Body of pancreas (tissue), 4 donors: Measurements from ENCODE around the gene LIN7B. TPM values are rescaled to one million over a fixed set of nuclear protein-coding genes. Genes with fewer than 3 reads are reported as not detected.
A peak's percentile ranks its signal among the peaks of the same experiment; 100 is the strongest.

Source experiments
- ATAC-seq: fragments of 150-250 bp; one replicate; pipeline ENCODE4 v1.9.1; 2016
- DNase-seq, 4 donors: peaks; one replicate each; pipeline ENCODE4 v3.0.0-alpha.2; 2019
- H3K27ac ChIP-seq, 4 donors: fragments of 200-600 bp; sonication (generic); 1 replicate in 3 of 4; 2 replicates in 1 of 4; pipeline versions ENCODE4 v1.5.1 to v1.6.1; 2016 to 2019; ENCODE audit warnings: mild to moderate bottlenecking in 1 of 4, mixed read lengths in 1 of 4, moderate library complexity in 1 of 4
- H3K27me3 ChIP-seq, 2 donors: fragments of 200-600 bp; sonication (generic); one replicate each; pipeline ENCODE4 v1.6.0; 2016; ENCODE audit warnings: mild to moderate bottlenecking in 1 of 2
- H3K36me3 ChIP-seq, 2 donors: fragments of 200-600 bp; sonication (generic); replicated peaks in 1 of 2; 2 replicates each; pipeline ENCODE4 v1.5.1; 2016; ENCODE audit warnings: low read depth in 2 of 2; ENCODE audit not compliant: insufficient read depth in 1 of 2
- H3K4me1 ChIP-seq: fragments of 200-600 bp; sonication (generic); one replicate; pipeline ENCODE4 v1.6.0; 2016
- H3K4me3 ChIP-seq, 2 donors: fragments of 200-600 bp; sonication (generic); 1 replicate in 1 of 2; 2 replicates in 1 of 2; pipeline ENCODE4 v1.5.1; 2016 to 2019
- H3K9me3 ChIP-seq, 3 donors: fragments of 200-600 bp; sonication (generic); 1 replicate in 2 of 3; 2 replicates in 1 of 3; pipeline ENCODE4 v1.5.1; 2016
- POLR2A ChIP-seq, 3 donors: fragments of 450-650 bp; IDR thresholded peaks; one replicate each; pipeline ENCODE4 v1.6.1; 2016; ENCODE audit warnings: antibody characterized with exemption in 3 of 3, mild to moderate bottlenecking in 2 of 3
- WGBS, 2 donors: methylation state at CpG; one replicate each; pipeline ENCODE4 v1.1.5; 2017; 5-methylcytosine and 5-hydroxymethylcytosine counted together
- intact Hi-C: fragments of 100-400 bp; cut with DNase I; formaldehyde crosslinking; loops from one replicate; pipeline ENCODE4 v1.15.1; 2023
- total RNA-seq, 2 donors: library from RNA; depleted of rRNA; stranded (reverse); fragments of >200 nt; gene quantifications; one replicate each; pipeline ENCODE4 v1.1.0, GENCODE V29; 2016
- TF ChIP-seq, protein P1 (sequence below), 7 experiments: fragments of 450-650 bp in 4 of 7; fragments of 200-600 bp in 3 of 7; sonication (generic) in 3 of 7; IDR thresholded peaks; one replicate each; pipeline ENCODE4 v1.5.1; 2016 to 2019; ENCODE audit warnings: antibody characterized with exemption in 7 of 7

The LIN7B gene
- total RNA-seq, 2 donors from 2014 or later, result 8.3 to 24.1 TPM

GRCh38 chr19:49129238-49129583 is 15.0 kb downstream of the LIN7B start:
- DNase-seq (no peak), ATAC-seq (no peak)
- no peak overlapping the region for H3K4me3 ChIP-seq
- TF ChIP-seq, protein P1, sequence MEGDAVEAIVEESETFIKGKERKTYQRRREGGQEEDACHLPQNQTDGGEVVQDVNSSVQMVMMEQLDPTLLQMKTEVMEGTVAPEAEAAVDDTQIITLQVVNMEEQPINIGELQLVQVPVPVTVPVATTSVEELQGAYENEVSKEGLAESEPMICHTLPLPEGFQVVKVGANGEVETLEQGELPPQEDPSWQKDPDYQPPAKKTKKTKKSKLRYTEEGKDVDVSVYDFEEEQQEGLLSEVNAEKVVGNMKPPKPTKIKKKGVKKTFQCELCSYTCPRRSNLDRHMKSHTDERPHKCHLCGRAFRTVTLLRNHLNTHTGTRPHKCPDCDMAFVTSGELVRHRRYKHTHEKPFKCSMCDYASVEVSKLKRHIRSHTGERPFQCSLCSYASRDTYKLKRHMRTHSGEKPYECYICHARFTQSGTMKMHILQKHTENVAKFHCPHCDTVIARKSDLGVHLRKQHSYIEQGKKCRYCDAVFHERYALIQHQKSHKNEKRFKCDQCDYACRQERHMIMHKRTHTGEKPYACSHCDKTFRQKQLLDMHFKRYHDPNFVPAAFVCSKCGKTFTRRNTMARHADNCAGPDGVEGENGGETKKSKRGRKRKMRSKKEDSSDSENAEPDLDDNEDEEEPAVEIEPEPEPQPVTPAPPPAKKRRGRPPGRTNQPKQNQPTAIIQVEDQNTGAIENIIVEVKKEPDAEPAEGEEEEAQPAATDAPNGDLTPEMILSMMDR (IDR thresholded peaks at IDR 0.05), result no peak
- TF ChIP-seq POLR2A (IDR thresholded peaks at IDR 0.05), result no peak
- no peaks in the 10 kb centered on the region for H3K9me3 ChIP-seq
- H3K27ac ChIP-seq, result no peak overlapping the region
- H3K4me1 ChIP-seq, result peaks cover 26% of the 10 kb centered on the region
- H3K27me3 ChIP-seq, result no peaks in the 10 kb centered on the region
- intact Hi-C loops, result loop anchor here (2.0 kb wide), 1 partner anchor 16 kb away; no protein-coding TSS in a partner anchor
- 72 to 73% methylated on average over 16 of the region's 16 CpGs for WGBS, 2 donors
- H3K36me3 ChIP-seq, result no peaks in the 10 kb centered on the region

DNA sequence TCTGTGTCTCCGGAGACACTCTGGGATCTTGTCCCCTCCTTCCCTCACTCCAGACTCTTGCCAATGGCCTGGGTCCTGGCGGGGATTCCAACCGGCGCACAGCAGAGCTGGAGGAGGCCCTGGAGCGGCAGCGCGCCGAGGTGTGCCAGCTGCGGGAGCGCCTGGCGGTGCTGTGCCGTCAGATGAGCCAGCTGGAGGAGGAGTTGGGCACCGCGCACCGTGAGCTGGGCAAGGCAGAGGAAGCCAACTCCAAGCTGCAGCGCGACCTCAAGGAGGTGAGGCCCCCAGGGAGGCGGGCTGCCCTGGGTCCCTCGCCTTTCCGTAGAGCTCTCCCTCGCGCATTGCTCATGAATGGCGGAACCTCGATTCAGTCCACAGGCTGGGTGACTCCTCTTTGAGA is 16.2 kb downstream of the LIN7B start:
- intact Hi-C loops, result no loop called here
- 90 to 95% methylated on average over 16 to 24 of the region's 24 CpGs for WGBS, 2 donors
- Histone ChIP-seq H3K9me3 (no peaks in the 10 kb centered on the region), H3K4me3 (no peak overlapping the region), H3K27me3 (no peaks in the 10 kb centered on the region), H3K4me1 (peaks cover 26% of the 10 kb centered on the region), H3K36me3 (no peaks in the 10 kb centered on the region), H3K27ac (no peak overlapping the region)
- TF ChIP-seq, protein P1 (IDR thresholded peaks at IDR 0.05), result no peak
- TF ChIP-seq POLR2A (IDR thresholded peaks at IDR 0.05), result no peak
- no peak for DNase-seq
- no peak for ATAC-seq

DNA sequence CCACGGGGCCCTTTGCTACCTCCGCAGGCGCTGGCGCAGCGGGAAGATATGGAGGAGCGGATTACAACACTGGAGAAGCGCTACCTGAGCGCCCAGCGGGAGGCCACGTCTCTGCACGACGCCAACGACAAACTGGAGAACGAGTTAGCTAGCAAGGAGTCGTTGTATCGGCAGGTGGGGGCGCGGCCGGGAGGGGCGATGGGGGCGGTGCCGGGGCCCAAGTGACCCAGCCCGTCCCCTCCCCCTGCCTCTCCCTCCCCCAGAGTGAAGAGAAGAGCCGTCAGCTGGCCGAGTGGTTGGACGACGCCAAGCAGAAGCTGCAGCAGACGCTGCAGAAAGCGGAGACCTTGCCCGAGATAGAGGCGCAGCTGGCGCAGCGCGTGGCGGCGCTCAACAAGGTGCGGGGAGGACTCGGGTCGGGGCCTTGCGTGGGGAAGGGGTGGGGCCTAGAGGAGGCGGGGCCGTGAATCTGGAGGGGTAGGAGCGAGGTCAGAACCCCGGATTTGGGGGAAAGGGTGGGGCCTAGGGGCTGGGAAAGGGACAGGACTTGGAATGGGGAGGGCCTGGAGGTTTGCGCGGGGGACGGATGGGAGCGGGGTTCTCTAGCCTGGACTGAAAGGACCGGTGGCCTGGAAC is 18.9 kb downstream of the LIN7B start:
- DNase-seq (peak in 1 of 4 donors; percentile 19), ATAC-seq (peak; percentile 13)
- Histone ChIP-seq H3K36me3 (no peaks in the 10 kb centered on the region), H3K9me3 (no peaks in the 10 kb centered on the region), H3K4me1 (peaks cover 21% of the 10 kb centered on the region), H3K27ac (no peak overlapping the region), H3K4me3 (no peak overlapping the region), H3K27me3 (no peaks in the 10 kb centered on the region)
- WGBS, 2 donors, result 28 to 35% methylated on average over 26 to 47 of the region's 49 CpGs
- intact Hi-C loops, result no loop called here
- TF ChIP-seq, protein P1 (IDR thresholded peaks at IDR 0.05), result no peak
- TF ChIP-seq POLR2A (IDR thresholded peaks at IDR 0.05), result no peak

DNA sequence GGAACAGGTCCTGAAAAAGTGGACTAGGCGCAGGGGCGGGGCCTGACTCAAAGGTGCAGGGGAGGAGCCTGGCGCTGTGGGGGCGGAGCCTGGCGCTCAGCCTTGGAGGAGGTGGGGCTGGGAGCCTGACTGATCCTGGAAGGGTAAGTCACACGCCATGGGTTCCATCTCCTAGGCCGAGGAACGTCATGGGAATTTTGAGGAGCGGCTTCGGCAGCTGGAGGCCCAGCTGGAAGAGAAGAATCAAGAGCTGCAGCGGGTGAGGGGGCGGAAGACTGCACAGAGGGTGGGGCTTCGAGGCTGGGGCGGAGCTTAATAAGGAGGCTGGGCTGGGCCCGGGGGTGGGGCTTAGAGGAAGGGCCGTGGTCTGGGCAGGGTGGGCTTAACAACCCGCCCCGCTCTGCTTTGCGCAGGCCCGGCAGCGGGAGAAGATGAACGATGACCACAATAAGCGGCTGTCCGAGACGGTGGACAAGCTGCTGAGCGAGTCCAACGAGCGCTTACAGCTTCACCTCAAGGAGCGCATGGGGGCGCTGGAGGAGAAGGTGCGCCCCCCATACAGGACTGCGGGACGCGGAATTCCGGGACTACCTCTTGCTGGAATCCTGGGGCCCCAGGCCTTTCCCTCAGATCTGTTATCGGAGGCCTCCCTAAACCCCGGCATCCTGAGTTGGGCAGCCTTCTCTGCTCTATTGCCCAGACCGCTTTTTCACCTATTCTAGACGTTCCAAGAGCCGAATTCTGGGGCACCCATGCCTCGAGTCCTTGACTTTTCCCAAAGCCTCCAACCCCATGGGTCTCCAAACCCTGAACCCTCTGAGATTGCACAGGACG is 19.7 kb downstream of the LIN7B start:
- Histone ChIP-seq H3K27me3 (no peaks in the 10 kb centered on the region), H3K4me3 (no peak overlapping the region), H3K9me3 (no peaks in the 10 kb centered on the region), H3K27ac (no peak overlapping the region), H3K36me3 (no peaks in the 10 kb centered on the region), H3K4me1 (peaks cover 13% of the 10 kb centered on the region)
- intact Hi-C loops, result no loop called here
- WGBS, 2 donors, result 49 to 66% methylated on average over 36 to 42 of the region's 42 CpGs
- TF ChIP-seq POLR2A (IDR thresholded peaks at IDR 0.05), result no peak
- TF ChIP-seq, protein P1 (IDR thresholded peaks at IDR 0.05), result no peak
- peak; percentile 64 to 77 (median 72) for DNase-seq
- peak; percentile 72 for ATAC-seq
